Glutamatergic neuron (in vitro differentiated cells): ENCODE data around the gene FZD4. TPM values are rescaled to one million over a fixed set of nuclear protein-coding genes. Genes with fewer than 3 reads are reported as not detected.

ENCODE experiments used
- DNase-seq: peaks from one replicate; pipeline ENCODE4 v3.0.0; 2022
- H3K27ac Mint-ChIP-seq: one replicate; pipeline ENCODE4 v1.8.0; 2020; ENCODE audit warnings: mild to moderate bottlenecking, mixed read lengths, inconsistent platforms; ENCODE audit not compliant: unreplicated experiment
- H3K27me3 Mint-ChIP-seq: one replicate; pipeline ENCODE4 v1.8.0; 2020; ENCODE audit warnings: mild to moderate bottlenecking, moderate library complexity, mixed read lengths, inconsistent platforms; ENCODE audit not compliant: unreplicated experiment
- H3K36me3 Mint-ChIP-seq: one replicate; pipeline ENCODE4 v1.8.0; 2020; ENCODE audit warnings: mild to moderate bottlenecking, mixed read lengths, inconsistent platforms; ENCODE audit not compliant: unreplicated experiment
- H3K4me1 Mint-ChIP-seq: one replicate; pipeline ENCODE4 v1.8.0; 2020; ENCODE audit warnings: mild to moderate bottlenecking, low read depth, mixed read lengths, inconsistent platforms; ENCODE audit not compliant: unreplicated experiment
- H3K4me3 Mint-ChIP-seq: one replicate; pipeline ENCODE4 v1.8.0; 2020; ENCODE audit warnings: mild to moderate bottlenecking, mixed read lengths, inconsistent platforms; ENCODE audit not compliant: unreplicated experiment
- H3K9me3 Mint-ChIP-seq: one replicate; pipeline ENCODE4 v1.8.0; 2020; ENCODE audit warnings: mild to moderate bottlenecking, moderate library complexity, mixed read lengths, inconsistent platforms; ENCODE audit not compliant: unreplicated experiment
- CTCF ChIP-seq: fragments of 200-600 bp; sonication (generic); IDR thresholded peaks from one replicate; pipeline ENCODE4 v1.5.0; 2021; ENCODE audit not compliant: partially characterized antibody, unreplicated experiment
- total RNA-seq: library from RNA; stranded (reverse); fragmentation: NEBNext Ultra II Directional; extraction: Animal tissue kit (Norgen Biotek cat#: 25700); gene quantifications from one replicate; pipeline ENCODE4 v1.2.1, GENCODE V29; 2021; ENCODE audit not compliant: unreplicated experiment

The FZD4 gene
- total RNA-seq, 1 donor from 2014 or later, result 2.0 TPM

- no peak for TF ChIP-seq CTCF
- Mint-ChIP-seq H3K36me3 (no peaks in the 10 kb centered on the region), H3K4me3 (no peak overlapping the region), H3K27ac (no peak overlapping the region), H3K4me1 (peaks cover 7% of the 10 kb centered on the region), H3K9me3 (peaks cover 2% of the 10 kb centered on the region), H3K27me3 (no peaks in the 10 kb centered on the region)
- no peak for DNase-seq
Observed at GRCh38 chr11:86990031-86990430, 34.8 kb upstream of the FZD4 start.

GRCh38 chr11:86988351-86988881, 33.2 kb upstream of the FZD4 start:
- no peak for DNase-seq
- Mint-ChIP-seq H3K4me3 (no peak overlapping the region), H3K9me3 (peaks cover 2% of the 10 kb centered on the region), H3K27ac (no peak overlapping the region), H3K36me3 (no peaks in the 10 kb centered on the region), H3K27me3 (no peaks in the 10 kb centered on the region), H3K4me1 (peaks cover 7% of the 10 kb centered on the region)
- no peak for TF ChIP-seq CTCF

GRCh38 chr11:86987679-86988078, 32.5 kb upstream of the FZD4 start:
- no peaks in the 10 kb centered on the region for H3K27me3 Mint-ChIP-seq
- H3K4me3 Mint-ChIP-seq, result no peak overlapping the region
- H3K4me1 Mint-ChIP-seq, result peaks cover 5% of the 10 kb centered on the region
- TF ChIP-seq CTCF, result no peak
- no peak overlapping the region for H3K27ac Mint-ChIP-seq
- no peaks in the 10 kb centered on the region for H3K36me3 Mint-ChIP-seq
- DNase-seq, result no peak
- peaks cover 2% of the 10 kb centered on the region for H3K9me3 Mint-ChIP-seq

- H3K27me3 Mint-ChIP-seq, result no peaks in the 10 kb centered on the region
- H3K27ac Mint-ChIP-seq, result no peak overlapping the region
- no peak for DNase-seq
- H3K9me3 Mint-ChIP-seq, result peaks cover 2% of the 10 kb centered on the region
- no peaks in the 10 kb centered on the region for H3K36me3 Mint-ChIP-seq
- no peak overlapping the region for H3K4me3 Mint-ChIP-seq
- peaks cover 3% of the 10 kb centered on the region for H3K4me1 Mint-ChIP-seq
- TF ChIP-seq CTCF, result no peak
Observed at GRCh38 chr11:86984701-86985100, 29.5 kb upstream of the FZD4 start.

GRCh38 chr11:86983021-86983488, 27.9 kb upstream of the FZD4 start:
- no peak for DNase-seq
- Mint-ChIP-seq H3K4me1 (no peaks in the 10 kb centered on the region), H3K9me3 (no peaks in the 10 kb centered on the region), H3K4me3 (no peak overlapping the region), H3K27me3 (no peaks in the 10 kb centered on the region), H3K27ac (no peak overlapping the region), H3K36me3 (no peaks in the 10 kb centered on the region)
- no peak for TF ChIP-seq CTCF
